HCT116 (cell line): Measurements from ENCODE around the gene PLCXD1. TPM values are rescaled to one million over a fixed set of nuclear protein-coding genes. Genes with fewer than 3 reads are reported as not detected.

Experiments used
- ATAC-seq: fragments of 200-7000 bp; cut with Tn5 transposase; 2 replicates; pipeline ENCODE4 v1.9.1; 2020; ENCODE audit warnings: mild to moderate bottlenecking, moderate library complexity
- BruUV-seq: library from RNA; stranded (reverse); fragments of 400-500 nt; replicated peaks from 2 replicates; lab custom pipeline; 2021; lab: Mats Ljungman, UMichigan
- CTCF ChIA-PET: fragments of 300-600 bp; sonication (Branson Sonifier 250); formaldehyde crosslinking; loops from one replicate; lab custom pipeline; 2021; ENCODE audit warnings: antibody characterized with exemption; lab: Charles Lee
- POLR2A ChIA-PET: fragments of 300-600, 350-600 bp; sonication (Branson Sonifier 250); formaldehyde crosslinking; loops from one replicate; lab custom pipeline; 2021; ENCODE audit warnings: antibody characterized with exemption; lab: Charles Lee
- RAD21 ChIA-PET, 2 experiments: fragments of 300-600 bp; sonication (Branson Sonifier 250); formaldehyde crosslinking; loops; one replicate each; lab custom pipeline; 2023; ENCODE audit warnings: low total read pairs in 2 of 2; ENCODE audit not compliant: uncharacterized antibody in 2 of 2, unreplicated experiment in 2 of 2, low non-redundant PET in 1 of 2; lab: Charles Lee
- DNase-seq: peaks from one replicate; pipeline ENCODE4 v3.0.0-alpha.2; 2010; ENCODE audit warnings: low read depth, low spot score
- H2AFZ ChIP-seq: fragments of 200-600 bp; shearing (Covaris generic), sonication (generic); 2 replicates; pipeline ENCODE4 v1.6.1; 2017; ENCODE audit warnings: low read depth, mixed run types, mixed read lengths, antibody characterized with exemption, low read length; ENCODE audit not compliant: poor library complexity, severe bottlenecking
- H3K27ac ChIP-seq: 2 replicates; pipeline ENCODE4 v1.5.1; 2012; ENCODE audit warnings: low read depth, low read length
- H3K27me3 ChIP-seq: fragments of 200-600 bp; sonication (generic); 2 replicates; pipeline ENCODE4 v1.6.1; 2016; ENCODE audit warnings: mixed run types, low read length, mixed read lengths; ENCODE audit not compliant: insufficient read depth
- H3K36me3 ChIP-seq, 2 experiments: fragments of 200-500 bp in 1 of 2; fragments of 200-600 bp in 1 of 2; sonication (Bioruptor generic) in 1 of 2; sonication (generic) in 1 of 2; 2 replicates each; pipeline versions ENCODE4 v1.5.1 to v1.6.1; 2014 to 2016; ENCODE audit warnings: low read length in 2 of 2, inconsistent platforms in 1 of 2, mixed read lengths in 1 of 2, mixed run types in 1 of 2; ENCODE audit not compliant: insufficient read depth in 2 of 2, control insufficient read depth in 1 of 2
- H3K4me1 ChIP-seq, 2 experiments: fragments of 200-600 bp in 1 of 2; sonication (generic) in 1 of 2; 2 replicates each; pipeline versions ENCODE4 v1.5.1 to v1.6.1; 2012 to 2017; ENCODE audit warnings: low read length in 2 of 2, inconsistent platforms in 1 of 2, mild to moderate bottlenecking in 1 of 2, mixed read lengths in 1 of 2, mixed run types in 1 of 2, moderate library complexity in 1 of 2; ENCODE audit not compliant: insufficient read depth in 2 of 2, control insufficient read depth in 1 of 2
- H3K4me2 ChIP-seq: fragments of 200-600 bp; sonication (generic); 2 replicates; pipeline ENCODE4 v1.6.1; 2017; ENCODE audit warnings: mixed run types, low read length, mixed read lengths
- H3K4me3 ChIP-seq, 2 experiments: fragments of 200-600 bp in 1 of 2; sonication (generic) in 1 of 2; replicated peaks in 1 of 2; 2 replicates each; pipeline ENCODE4 v1.5.1; 2011 to 2016; ENCODE audit warnings: low read length in 2 of 2, control low read depth in 1 of 2, low read depth in 1 of 2, mild to moderate bottlenecking in 1 of 2, mixed read lengths in 1 of 2, mixed run types in 1 of 2
- H3K79me2 ChIP-seq: fragments of 200-600 bp; sonication (generic); 2 replicates; pipeline ENCODE4 v1.6.1; 2017; ENCODE audit warnings: mild to moderate bottlenecking, mixed run types, low read length, moderate library complexity, mixed read lengths; ENCODE audit not compliant: insufficient read depth
- H3K9ac ChIP-seq: fragments of 200-600 bp; sonication (generic); 2 replicates; pipeline ENCODE4 v1.6.1; 2016; ENCODE audit warnings: low read length, mixed read lengths
- H3K9me2 ChIP-seq: fragments of 200-600 bp; sonication (generic), shearing (Covaris generic); 2 replicates; pipeline ENCODE4 v1.6.1; 2017; ENCODE audit warnings: mixed run types, mild to moderate bottlenecking, moderate library complexity; ENCODE audit not compliant: insufficient read depth
- H3K9me3 ChIP-seq, 2 experiments: fragments of 200-500 bp in 1 of 2; fragments of 200-600 bp in 1 of 2; sonication (Bioruptor generic) in 1 of 2; sonication (generic) in 1 of 2; 2 replicates each; pipeline ENCODE4 v1.6.1; 2014 to 2017; ENCODE audit warnings: low read length in 2 of 2, mixed read lengths in 2 of 2, inconsistent platforms in 1 of 2, low read depth in 1 of 2, mild to moderate bottlenecking in 1 of 2, mixed run types in 1 of 2, moderate library complexity in 1 of 2; ENCODE audit not compliant: control insufficient read depth in 1 of 2, insufficient read depth in 1 of 2
- H4K20me1 ChIP-seq: fragments of 200-600 bp; sonication (generic), shearing (Covaris generic); 2 replicates; pipeline ENCODE4 v1.6.1; 2017; ENCODE audit warnings: mixed run types, mild to moderate bottlenecking, moderate library complexity; ENCODE audit not compliant: insufficient read depth
- ATF3 ChIP-seq: IDR thresholded peaks from 2 replicates; pipeline ENCODE4 v1.6.1; 2012
- CBX3 ChIP-seq: IDR thresholded peaks from 2 replicates; pipeline ENCODE4 v1.6.1; 2012; ENCODE audit warnings: low read depth
- CEBPB ChIP-seq: IDR thresholded peaks from 2 replicates; pipeline ENCODE4 v1.6.1; 2012; ENCODE audit warnings: low read depth
- ELF1 ChIP-seq: IDR thresholded peaks from 2 replicates; pipeline ENCODE4 v1.6.1; 2012; ENCODE audit warnings: low read depth, borderline replicate concordance
- EZH2 ChIP-seq: fragments of 200-600 bp; sonication (generic); IDR thresholded peaks from 2 replicates; pipeline ENCODE4 v1.6.1; 2017; ENCODE audit warnings: antibody characterized with exemption, mixed run types
- EZH2phosphoT487 ChIP-seq: fragments of 200-600 bp; IDR thresholded peaks from 2 replicates; pipeline ENCODE4 v1.6.1; 2018; ENCODE audit warnings: antibody characterized with exemption, borderline replicate concordance
- FOSL1 ChIP-seq: IDR thresholded peaks from 2 replicates; pipeline ENCODE4 v1.6.1; 2012; ENCODE audit warnings: low read depth
- JUND ChIP-seq: IDR thresholded peaks from 2 replicates; pipeline ENCODE4 v1.6.1; 2012
- POLR2A ChIP-seq: IDR thresholded peaks from 2 replicates; pipeline ENCODE4 v1.7.0; 2011; ENCODE audit warnings: borderline replicate concordance; ENCODE audit not compliant: insufficient read depth, insufficient read length; ENCODE audit errors: extremely low read depth
- POLR2AphosphoS5 ChIP-seq: IDR thresholded peaks from 2 replicates; pipeline ENCODE4 v1.6.1; 2011; ENCODE audit warnings: mild to moderate bottlenecking, low read depth, low read length, moderate library complexity
- RAD21 ChIP-seq: IDR thresholded peaks from 2 replicates; pipeline ENCODE4 v1.6.1; 2012; ENCODE audit warnings: low read depth, mild to moderate bottlenecking
- SP1 ChIP-seq: IDR thresholded peaks from 2 replicates; pipeline ENCODE4 v1.6.1; 2012; ENCODE audit warnings: low read depth
- SRF ChIP-seq: IDR thresholded peaks from 2 replicates; pipeline ENCODE4 v1.6.1; 2012; ENCODE audit warnings: low read depth
- TCF7L2 ChIP-seq: IDR thresholded peaks from 2 replicates; pipeline ENCODE4 v1.7.0; 2011; ENCODE audit warnings: borderline replicate concordance, inconsistent platforms; ENCODE audit not compliant: insufficient read depth, insufficient read length; ENCODE audit errors: extremely low read depth
- YY1 ChIP-seq: IDR thresholded peaks from 2 replicates; pipeline ENCODE4 v1.6.1; 2011; ENCODE audit warnings: low read length, low read depth, moderate library complexity, mild to moderate bottlenecking; ENCODE audit not compliant: insufficient replicate concordance; ENCODE audit errors: extremely low read depth
- ZFX ChIP-seq: fragments of 450-650 bp; IDR thresholded peaks from 2 replicates; pipeline ENCODE4 v1.6.1; 2017
- intact Hi-C: fragments of 100-400 bp; cut with micrococcal nuclease; formaldehyde crosslinking; loops from 2 replicates; pipeline ENCODE4 v1.10.0; 2022
- total RNA-seq: library from RNA; stranded (reverse); gene quantifications from one replicate; pipeline ENCODE4 v1.2.1, GENCODE V29; 2021; ENCODE audit not compliant: unreplicated experiment
- TF ChIP-seq, protein P1 (sequence below): IDR thresholded peaks from 2 replicates; pipeline ENCODE4 v1.6.1; 2012; ENCODE audit warnings: low read depth

Gene PLCXD1
- total RNA-seq, 1 experiment from 2014 or later = 26.3 TPM

GRCh38 chrX:292900-293897 is 12.0 kb downstream of the PLCXD1 start:
- no peak overlapping the region for H3K4me2 ChIP-seq
- no peaks in the 10 kb centered on the region for H3K27me3 ChIP-seq
- H3K9me2 ChIP-seq = no peaks in the 10 kb centered on the region
- H3K4me3 ChIP-seq = no peak overlapping the region
- ATAC-seq (no peak), DNase-seq (no peak)
- H3K9ac ChIP-seq = no peak overlapping the region
- POLR2A ChIA-PET = no interaction called here
- RAD21 ChIA-PET = no interaction called here
- TF ChIP-seq TCF7L2 (no peak), SP1 (no peak), RAD21 (no peak), EZH2phosphoT487 (no peak), SRF (no peak), CEBPB (no peak), CBX3 (no peak), POLR2AphosphoS5 (no peak), ZFX (no peak), EZH2 (no peak), YY1 (no peak), ATF3 (no peak), POLR2A (no peak), JUND (no peak), ELF1 (no peak), FOSL1 (no peak)
- TF ChIP-seq, protein P1, sequence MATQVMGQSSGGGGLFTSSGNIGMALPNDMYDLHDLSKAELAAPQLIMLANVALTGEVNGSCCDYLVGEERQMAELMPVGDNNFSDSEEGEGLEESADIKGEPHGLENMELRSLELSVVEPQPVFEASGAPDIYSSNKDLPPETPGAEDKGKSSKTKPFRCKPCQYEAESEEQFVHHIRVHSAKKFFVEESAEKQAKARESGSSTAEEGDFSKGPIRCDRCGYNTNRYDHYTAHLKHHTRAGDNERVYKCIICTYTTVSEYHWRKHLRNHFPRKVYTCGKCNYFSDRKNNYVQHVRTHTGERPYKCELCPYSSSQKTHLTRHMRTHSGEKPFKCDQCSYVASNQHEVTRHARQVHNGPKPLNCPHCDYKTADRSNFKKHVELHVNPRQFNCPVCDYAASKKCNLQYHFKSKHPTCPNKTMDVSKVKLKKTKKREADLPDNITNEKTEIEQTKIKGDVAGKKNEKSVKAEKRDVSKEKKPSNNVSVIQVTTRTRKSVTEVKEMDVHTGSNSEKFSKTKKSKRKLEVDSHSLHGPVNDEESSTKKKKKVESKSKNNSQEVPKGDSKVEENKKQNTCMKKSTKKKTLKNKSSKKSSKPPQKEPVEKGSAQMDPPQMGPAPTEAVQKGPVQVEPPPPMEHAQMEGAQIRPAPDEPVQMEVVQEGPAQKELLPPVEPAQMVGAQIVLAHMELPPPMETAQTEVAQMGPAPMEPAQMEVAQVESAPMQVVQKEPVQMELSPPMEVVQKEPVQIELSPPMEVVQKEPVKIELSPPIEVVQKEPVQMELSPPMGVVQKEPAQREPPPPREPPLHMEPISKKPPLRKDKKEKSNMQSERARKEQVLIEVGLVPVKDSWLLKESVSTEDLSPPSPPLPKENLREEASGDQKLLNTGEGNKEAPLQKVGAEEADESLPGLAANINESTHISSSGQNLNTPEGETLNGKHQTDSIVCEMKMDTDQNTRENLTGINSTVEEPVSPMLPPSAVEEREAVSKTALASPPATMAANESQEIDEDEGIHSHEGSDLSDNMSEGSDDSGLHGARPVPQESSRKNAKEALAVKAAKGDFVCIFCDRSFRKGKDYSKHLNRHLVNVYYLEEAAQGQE = no peak
- TF ChIP-seq, all 23 proteins: peak for 0
- Histone ChIP-seq H3K4me1 (no peaks in the 10 kb centered on the region), H3K79me2 (no peaks in the 10 kb centered on the region), H4K20me1 (no peaks in the 10 kb centered on the region), H3K27ac (no peak overlapping the region), H3K36me3 (peaks cover 0 to 7% of the 10 kb centered on the region in 2 experiments; a peak in 2 of 4 replicates), H3K9me3 (no peaks in the 10 kb centered on the region), H2AFZ (no peak overlapping the region)
- BruUV-seq = TSS peak; percentile 48
- intact Hi-C loops = no loop called here
- CTCF ChIA-PET = no interaction called here
